NCI-H1694 (cell line): ENCODE measurements around the gene EFCAB14.
"Not testable (repeated sequence)": the region's sequence is repeated elsewhere in the genome, so short reads cannot be mapped to it uniquely, and the experiment has no call there.

Experiments
- DNase-seq: peaks from one replicate; lab custom pipeline; 2025; lab: John Stamatoyannopoulos, UW

EFCAB14 gene

GRCh38 chr1:46686255-46686654 is 32.7 kb downstream of the EFCAB14 start:
- DNase-seq, result no peak

GRCh38 chr1:46684670-46685069 is 34.2 kb downstream of the EFCAB14 start:
- no peak for DNase-seq

DNA sequence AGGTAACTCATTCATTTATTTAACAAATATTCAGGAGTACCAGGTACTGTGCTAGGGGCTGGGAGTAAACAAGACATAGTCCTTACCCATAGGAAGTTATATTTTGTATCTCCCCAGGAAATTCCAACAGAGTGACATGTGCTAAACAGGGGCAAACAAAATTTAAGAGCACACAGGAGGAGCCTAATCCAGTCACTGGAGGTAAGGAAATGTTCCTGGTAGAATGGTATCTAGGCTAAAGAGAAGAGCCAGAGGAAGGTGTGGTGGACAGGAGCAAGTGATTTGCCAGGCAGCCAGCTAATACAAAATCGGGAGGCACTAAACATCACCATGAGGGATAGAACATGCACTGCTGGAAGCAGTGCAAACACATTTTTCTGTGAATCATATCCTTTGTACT is 36.9 kb downstream of the EFCAB14 start:
- DNase-seq, result no peak

DNA sequence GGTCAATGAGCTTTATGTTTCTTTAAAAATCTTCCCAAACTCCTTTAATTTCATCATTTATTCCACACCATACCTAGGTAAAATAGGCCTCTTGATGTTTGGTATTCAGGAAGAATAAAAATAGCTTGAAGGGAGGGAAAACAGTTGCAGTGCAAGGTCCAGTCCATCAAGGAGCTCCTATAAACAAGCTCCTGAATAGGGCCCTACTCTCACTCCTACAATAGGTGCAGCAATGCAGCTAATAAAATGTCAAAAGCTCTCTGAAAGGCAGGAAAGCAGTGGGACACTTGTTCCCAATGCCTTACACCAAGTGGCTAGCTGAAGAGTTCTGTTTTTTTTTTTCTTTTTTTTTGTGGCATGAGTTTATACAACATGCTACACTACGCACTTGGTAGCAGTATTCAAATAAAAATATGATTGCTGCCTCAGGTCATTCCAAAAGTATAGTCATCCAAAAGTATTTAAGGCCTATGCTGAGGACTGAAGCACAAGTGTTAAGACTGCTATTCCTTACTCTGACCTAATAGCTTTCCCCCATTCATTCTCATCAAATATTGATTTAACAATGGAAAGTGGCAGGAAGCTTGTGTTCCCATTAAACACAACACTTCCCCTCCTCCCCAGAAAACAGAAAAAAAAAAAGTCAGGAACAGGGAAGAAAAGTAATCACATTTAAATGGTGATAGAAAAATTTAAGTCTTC is 37.4 kb downstream of the EFCAB14 start:
- DNase-seq, result no peak

GRCh38 chr1:46679789-46680573 is 38.9 kb downstream of the EFCAB14 start:
- DNase-seq, result no peak

GRCh38 chr1:46677339-46677738 is 41.6 kb downstream of the EFCAB14 start:
- no peak for DNase-seq

GRCh38 chr1:46676531-46676930 is 42.4 kb downstream of the EFCAB14 start:
- no peak for DNase-seq

- DNase-seq, result no peak
Measured at GRCh38 chr1:46675549-46676314, 43.2 kb downstream of the EFCAB14 start.

- no peak for DNase-seq
Measured at GRCh38 chr1:46673749-46674182, 45.1 kb downstream of the EFCAB14 start.

DNA sequence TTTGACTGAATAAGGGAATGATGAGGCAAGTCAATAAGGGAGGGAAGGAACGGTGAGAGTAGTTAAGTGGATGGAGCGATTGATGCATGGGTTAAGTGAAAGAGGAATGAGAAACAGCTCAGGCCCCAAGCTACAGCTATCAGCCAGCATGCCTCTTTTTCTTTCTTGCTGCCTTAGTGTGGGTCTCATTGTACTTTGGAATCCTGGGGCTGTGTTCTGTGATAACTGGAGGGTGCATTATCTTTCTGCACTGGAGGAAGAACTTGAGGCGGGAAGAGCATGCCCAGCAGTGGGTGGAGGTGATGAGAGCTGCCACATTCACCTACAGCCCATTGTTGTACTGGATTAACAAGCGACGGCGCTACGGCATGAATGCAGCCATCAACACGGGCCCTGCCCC is 46.2 kb downstream of the EFCAB14 start:
- DNase-seq, result no peak

- DNase-seq, result no peak
Measured at GRCh38 chr1:46671554-46671953, 47.4 kb downstream of the EFCAB14 start, which contains the start of gene TEX38. TSS of gene TEX38 (plus strand) at chr1:46671854. CDS start at chr1:46671935, 81 bp downstream.

- no peak for DNase-seq
Measured at GRCh38 chr1:46670134-46670533, 48.8 kb downstream of the EFCAB14 start.

- no peak for DNase-seq
Measured at GRCh38 chr1:46667782-46668760, 50.8 kb downstream of the EFCAB14 start, which contains the start of gene ATPAF1. TSS of gene ATPAF1 (minus strand) at chr1:46668364. CDS start at chr1:46668322, 42 bp downstream.

DNA sequence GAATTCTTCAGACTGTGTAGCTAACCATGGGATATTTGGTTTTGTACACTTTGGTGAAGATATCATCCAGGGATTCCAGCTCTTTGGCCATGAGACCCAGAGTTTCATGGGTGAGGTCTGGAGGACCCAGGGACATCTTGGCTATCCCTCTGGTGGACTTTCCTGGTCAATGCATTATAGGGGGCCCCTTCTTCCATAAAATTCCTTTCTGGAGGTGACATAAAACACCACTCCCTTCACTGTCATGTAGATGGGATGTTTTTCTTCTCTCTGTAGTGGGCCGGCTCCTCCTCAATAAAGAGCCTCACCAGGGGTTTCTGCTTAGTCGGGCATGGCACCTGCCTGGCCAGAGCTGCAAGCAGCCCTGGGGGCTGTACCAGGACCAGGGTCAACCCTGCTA is 52.9 kb downstream of the EFCAB14 start:
- DNase-seq, result no peak

- not testable (repeated sequence) for DNase-seq
Measured at GRCh38 chr1:46662919-46663318, 56.0 kb downstream of the EFCAB14 start.

DNA sequence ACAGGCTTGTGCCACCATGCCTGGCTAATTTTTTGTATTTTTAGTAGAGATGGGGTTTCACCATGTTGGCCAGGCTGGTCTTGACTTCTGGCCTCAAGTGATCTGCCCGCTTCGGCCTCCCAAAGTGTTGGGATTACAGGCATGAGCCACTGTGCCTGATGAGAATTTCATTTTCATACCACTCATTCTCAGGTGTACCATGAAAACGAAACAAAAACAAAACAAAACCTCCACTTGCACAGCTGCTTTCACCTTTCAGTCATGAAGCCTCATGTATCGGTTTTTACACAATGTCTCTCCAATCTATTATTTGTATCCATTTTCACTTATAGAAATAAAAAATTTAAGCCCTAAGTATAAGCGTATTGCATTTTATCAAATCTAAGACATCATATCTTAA is 58.8 kb downstream of the EFCAB14 start:
- DNase-seq, result not testable (repeated sequence)

DNA sequence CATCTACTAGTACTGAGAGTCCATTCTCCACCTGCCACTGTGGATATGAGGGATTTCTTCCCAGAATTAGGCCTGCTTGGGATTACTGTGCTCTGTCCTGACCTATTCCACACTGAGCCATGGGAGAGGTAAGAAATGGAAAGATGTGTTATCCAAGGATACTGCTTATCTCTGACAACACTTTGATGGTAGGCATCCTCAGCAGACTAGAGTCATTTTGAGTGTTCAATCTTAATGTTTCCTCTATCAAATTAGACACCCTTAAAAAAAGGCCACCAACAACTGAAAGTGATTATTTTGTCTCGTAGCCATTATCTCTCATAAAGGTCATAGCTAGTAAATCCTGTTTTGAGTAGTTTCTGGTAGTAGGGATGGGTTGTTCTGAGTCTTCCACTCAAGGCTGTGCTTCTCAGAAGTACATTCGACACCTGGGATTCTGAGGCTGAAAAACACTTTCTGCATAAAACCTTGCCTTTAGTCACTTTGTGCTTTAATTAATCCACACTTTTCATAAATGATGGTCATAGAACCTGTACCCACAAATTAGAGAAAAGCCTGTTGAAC is 59.5 kb downstream of the EFCAB14 start:
- DNase-seq, result no peak

GRCh38 chr1:46657775-46658174 is 61.1 kb downstream of the EFCAB14 start:
- DNase-seq, result no peak

GRCh38 chr1:46656643-46657042 is 62.3 kb downstream of the EFCAB14 start:
- DNase-seq, result no peak

DNA sequence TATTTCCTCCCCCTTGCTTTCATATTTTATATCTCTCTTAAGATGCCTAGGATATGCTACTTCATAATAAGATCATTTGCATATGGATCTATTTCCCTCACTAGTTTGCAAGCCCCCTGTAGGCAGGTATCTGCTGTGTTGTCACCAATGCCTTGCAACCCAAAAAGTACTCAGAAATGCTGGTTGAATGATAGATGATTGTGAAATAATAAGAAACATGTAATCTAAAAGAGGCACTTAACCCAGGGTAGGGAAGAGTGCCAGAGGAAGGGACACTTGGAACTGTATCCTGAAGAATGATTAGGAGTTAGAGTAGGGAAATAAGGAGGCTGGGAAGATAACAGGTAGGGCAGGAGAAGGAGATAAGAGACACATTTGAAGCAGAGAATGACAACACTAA is 63.1 kb downstream of the EFCAB14 start:
- no peak for DNase-seq

DNA sequence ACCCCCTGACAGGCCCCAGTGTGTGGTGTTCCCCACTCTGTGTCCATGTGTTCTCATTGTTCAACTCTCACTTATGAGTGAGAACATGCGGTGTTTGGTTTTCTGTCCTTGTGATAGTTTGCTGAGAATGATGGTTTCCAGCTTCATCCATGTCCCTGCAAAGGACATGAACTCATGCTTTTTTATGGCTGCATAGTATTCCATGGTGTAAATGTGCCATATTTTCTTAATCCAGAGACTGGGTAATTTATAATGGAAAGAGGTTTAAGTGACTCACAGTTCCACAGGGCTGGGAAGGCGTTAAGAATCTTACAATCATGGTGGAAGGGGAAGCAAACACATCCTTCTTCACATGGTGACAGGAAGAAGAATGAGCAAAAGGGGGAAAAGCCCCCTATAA is 64.2 kb downstream of the EFCAB14 start:
- DNase-seq, result not testable (repeated sequence)
